ENCODE data around the gene ADAM22.

The ADAM22 gene

DNA sequence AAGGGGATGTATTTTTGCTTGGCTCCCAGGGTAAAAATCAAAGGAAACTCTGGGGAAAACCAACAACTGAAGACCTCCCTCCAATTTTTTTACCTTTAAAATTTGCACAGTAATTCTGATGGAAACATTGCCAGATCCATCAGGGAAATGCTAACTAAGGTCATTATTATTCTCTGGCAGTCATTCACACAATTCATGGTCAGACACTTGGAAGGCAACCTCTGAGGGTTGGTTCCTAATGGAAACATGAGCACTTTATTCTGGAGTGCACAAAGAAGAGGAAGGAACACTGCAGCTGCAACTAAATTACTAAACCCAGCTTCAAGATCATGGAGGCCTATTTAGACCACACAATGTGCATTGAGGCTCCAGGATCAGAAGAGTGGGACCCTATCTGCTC, 251.6 kb downstream of the ADAM22 start:
- DNase-seq (ENCODE audit: low read depth, low spot score) = peak; percentile 6
- H3K4me3 ChIP-seq (ENCODE audit: low read depth, low read length) = no peak overlapping the region
- in situ Hi-C loops (cut with HindIII; ENCODE audit: low sequenced_read_pairs) = no loop called here
- TF ChIP-seq, protein P1, sequence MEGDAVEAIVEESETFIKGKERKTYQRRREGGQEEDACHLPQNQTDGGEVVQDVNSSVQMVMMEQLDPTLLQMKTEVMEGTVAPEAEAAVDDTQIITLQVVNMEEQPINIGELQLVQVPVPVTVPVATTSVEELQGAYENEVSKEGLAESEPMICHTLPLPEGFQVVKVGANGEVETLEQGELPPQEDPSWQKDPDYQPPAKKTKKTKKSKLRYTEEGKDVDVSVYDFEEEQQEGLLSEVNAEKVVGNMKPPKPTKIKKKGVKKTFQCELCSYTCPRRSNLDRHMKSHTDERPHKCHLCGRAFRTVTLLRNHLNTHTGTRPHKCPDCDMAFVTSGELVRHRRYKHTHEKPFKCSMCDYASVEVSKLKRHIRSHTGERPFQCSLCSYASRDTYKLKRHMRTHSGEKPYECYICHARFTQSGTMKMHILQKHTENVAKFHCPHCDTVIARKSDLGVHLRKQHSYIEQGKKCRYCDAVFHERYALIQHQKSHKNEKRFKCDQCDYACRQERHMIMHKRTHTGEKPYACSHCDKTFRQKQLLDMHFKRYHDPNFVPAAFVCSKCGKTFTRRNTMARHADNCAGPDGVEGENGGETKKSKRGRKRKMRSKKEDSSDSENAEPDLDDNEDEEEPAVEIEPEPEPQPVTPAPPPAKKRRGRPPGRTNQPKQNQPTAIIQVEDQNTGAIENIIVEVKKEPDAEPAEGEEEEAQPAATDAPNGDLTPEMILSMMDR (IDR thresholded peaks at IDR 0.05; ENCODE audit: low read depth, low read length) = no peak

DNA sequence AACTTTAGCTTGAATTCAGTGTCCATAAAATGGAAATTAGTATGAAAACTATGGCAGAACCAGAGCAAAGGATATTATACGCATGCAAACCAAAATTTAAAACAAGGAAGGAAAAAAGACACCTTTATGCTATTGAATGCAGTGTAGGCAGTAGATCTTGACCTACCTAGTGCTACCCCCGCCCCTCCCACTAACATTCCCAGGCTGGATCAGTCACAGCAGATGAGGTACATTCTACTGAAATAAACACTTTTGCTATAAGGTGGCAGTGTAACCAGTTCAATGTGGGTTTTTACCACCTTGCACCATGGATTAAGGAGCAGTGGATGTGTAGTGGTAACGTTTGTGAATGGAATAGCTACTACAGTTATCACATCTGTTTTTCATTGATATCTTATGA, 257.9 kb downstream of the ADAM22 start:
- in situ Hi-C loops (cut with HindIII; ENCODE audit: low sequenced_read_pairs) = no loop called here
- TF ChIP-seq, protein P1 (IDR thresholded peaks at IDR 0.05; ENCODE audit: low read depth, low read length) = no peak
- no peak for DNase-seq (ENCODE audit: low read depth, low spot score)
- H3K4me3 ChIP-seq (ENCODE audit: low read depth, low read length) = no peak overlapping the region

DNA sequence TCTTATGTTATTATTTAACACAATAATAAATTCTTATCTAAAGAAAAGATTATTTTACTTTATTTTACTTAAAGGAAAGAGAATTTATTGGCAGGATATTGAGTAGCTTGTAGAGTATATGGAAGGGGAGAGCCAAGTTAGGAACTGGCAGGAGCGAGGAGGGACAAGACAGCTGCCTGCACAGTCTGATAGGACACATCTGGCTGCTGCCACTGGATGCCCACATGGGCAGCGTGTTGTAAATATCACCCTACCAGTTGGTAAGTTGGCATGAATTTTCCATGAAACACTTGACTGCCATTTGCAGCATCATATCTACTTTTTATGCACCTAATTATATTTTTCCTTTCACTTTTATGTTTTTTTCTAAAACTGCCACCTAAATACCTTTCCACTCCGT, 266.2 kb downstream of the ADAM22 start:
- no peak for DNase-seq (ENCODE audit: low read depth, low spot score)
- TF ChIP-seq, protein P1 (IDR thresholded peaks at IDR 0.05; ENCODE audit: low read depth, low read length) = no peak
- H3K4me3 ChIP-seq (ENCODE audit: low read depth, low read length) = no peak overlapping the region
- in situ Hi-C loops (cut with HindIII; ENCODE audit: low sequenced_read_pairs) = no loop called here

DNA sequence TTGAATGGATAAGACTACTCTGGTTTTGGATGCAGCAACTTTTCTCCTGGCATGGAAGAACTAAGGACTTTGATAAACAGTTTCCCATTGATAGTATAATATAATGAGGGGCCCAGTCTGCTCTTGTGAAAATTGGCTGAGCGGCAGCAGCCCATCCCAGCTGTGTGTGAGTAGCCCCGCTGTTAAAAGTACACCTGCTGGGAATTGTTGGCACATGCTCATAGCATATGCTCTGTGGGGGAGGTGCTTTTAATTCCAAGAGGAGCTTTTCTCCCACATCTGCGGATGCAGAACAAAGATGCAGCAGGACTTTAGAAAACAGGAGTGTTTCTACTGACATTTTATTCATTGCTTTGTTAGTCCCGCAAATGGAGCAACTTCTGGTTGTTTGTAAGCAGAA, 266.7 kb downstream of the ADAM22 start:
- TF ChIP-seq, protein P1 (IDR thresholded peaks at IDR 0.05; ENCODE audit: low read depth, low read length) = no peak
- DNase-seq (ENCODE audit: low read depth, low spot score) = no peak
- in situ Hi-C loops (cut with HindIII; ENCODE audit: low sequenced_read_pairs) = no loop called here
- no peak overlapping the region for H3K4me3 ChIP-seq (ENCODE audit: low read depth, low read length)

GRCh38 chr7:88201305-88201704, 267.3 kb downstream of the ADAM22 start:
- in situ Hi-C loops (cut with HindIII; ENCODE audit: low sequenced_read_pairs) = no loop called here
- TF ChIP-seq, protein P1 (IDR thresholded peaks at IDR 0.05; ENCODE audit: low read depth, low read length) = no peak

DNA sequence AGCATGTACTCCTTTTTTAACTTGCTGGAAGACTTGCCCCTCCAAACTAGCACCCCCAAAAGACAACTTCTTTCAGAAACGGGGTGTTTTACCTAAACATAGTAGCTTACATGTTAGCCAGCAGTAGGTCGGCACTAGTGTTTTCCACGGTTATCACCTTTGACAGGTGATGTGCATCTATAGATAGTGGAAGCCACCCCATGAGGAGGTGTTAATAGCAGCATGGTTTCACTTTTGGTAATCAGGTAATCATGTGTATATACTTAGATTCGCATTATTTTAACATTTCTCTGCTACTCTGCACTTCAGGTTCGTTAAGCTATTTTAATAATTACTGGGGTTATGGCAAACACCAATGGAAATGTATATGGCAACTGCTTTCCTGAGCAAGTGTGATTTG, 268.2 kb downstream of the ADAM22 start:
- H3K4me3 ChIP-seq (ENCODE audit: low read depth, low read length) = no peak overlapping the region
- no peak for DNase-seq (ENCODE audit: low read depth, low spot score)
- TF ChIP-seq, protein P1 (IDR thresholded peaks at IDR 0.05; ENCODE audit: low read depth, low read length) = no peak
- in situ Hi-C loops (cut with HindIII; ENCODE audit: low sequenced_read_pairs) = no loop called here

More at GRCh38 chr7:88201305-88201704, 267.3 kb downstream of the ADAM22 start:
- no peak overlapping the region for H3K4me3 ChIP-seq (ENCODE audit: low read depth, low read length)
- no peak for DNase-seq (ENCODE audit: low read depth, low spot score)

GRCh38 chr7:88202799-88203198, 268.7 kb downstream of the ADAM22 start:
- no peak for DNase-seq (ENCODE audit: low read depth, low spot score)
- TF ChIP-seq, protein P1 (IDR thresholded peaks at IDR 0.05; ENCODE audit: low read depth, low read length) = no peak
- H3K4me3 ChIP-seq (ENCODE audit: low read depth, low read length) = no peak overlapping the region
- in situ Hi-C loops (cut with HindIII; ENCODE audit: low sequenced_read_pairs) = no loop called here
